Stimulated activated CD8-positive, alpha-beta memory T cell treated with anti-CD3 and anti-CD28 coated beads, Interleukin-4, amount 100 ng/mL, for 4 hours (primary cell): ENCODE data around the gene GTF3C4.

ENCODE experiments used
- DNase-seq, 2 donors: peaks; one replicate each; pipeline ENCODE4 v3.0.0-alpha.2; 2020; ENCODE audit warnings: low read depth in 2 of 2, low spot score in 1 of 2

Gene GTF3C4

GRCh38 chr9:132647355-132647754, 22.9 kb upstream of the GTF3C4 start:
- DNase-seq, result no peak

- DNase-seq, result no peak
These were observed 22.5 kb upstream of the GTF3C4 start for GRCh38 chr9:132647806-132648205.

GRCh38 chr9:132648283-132648682, 22.0 kb upstream of the GTF3C4 start:
- no peak for DNase-seq

GRCh38 chr9:132648685-132649084, 21.6 kb upstream of the GTF3C4 start:
- DNase-seq, result no peak

GRCh38 chr9:132651259-132651658, 19.0 kb upstream of the GTF3C4 start:
- no peak for DNase-seq

- DNase-seq, result no peak
These were observed 14.0 kb upstream of the GTF3C4 start for GRCh38 chr9:132656299-132656698.

- no peak for DNase-seq
These were observed 7.9 kb upstream of the GTF3C4 start for GRCh38 chr9:132662152-132662945.

- no peak for DNase-seq
These were observed 7.1 kb upstream of the GTF3C4 start for GRCh38 chr9:132663117-132663516.

- no peak for DNase-seq
These were observed 6.4 kb upstream of the GTF3C4 start for GRCh38 chr9:132663851-132664250.

GRCh38 chr9:132669319-132669697, 956 bp upstream of the GTF3C4 start:
- DNase-seq, result no peak

GRCh38 chr9:132669698-132670456, 387 bp upstream of the GTF3C4 start, which contains the start of gene DDX31:
Gene DDX31 (minus strand): TSS chr9:132669983. CDS start chr9:132669934, 49 bp downstream.
- DNase-seq, result peak; percentile 72 to 80

GRCh38 chr9:132671620-132672412, 1.6 kb downstream of the GTF3C4 start:
- no peak for DNase-seq

GRCh38 chr9:132672413-132672690, 2.1 kb downstream of the GTF3C4 start:
- no peak for DNase-seq

- DNase-seq, result no peak
These were observed 3.1 kb downstream of the GTF3C4 start for GRCh38 chr9:132673355-132673754.

GRCh38 chr9:132674485-132674884, 4.2 kb downstream of the GTF3C4 start:
- no peak for DNase-seq

- DNase-seq, result no peak
These were observed 7.7 kb downstream of the GTF3C4 start for GRCh38 chr9:132677976-132678375.

- no peak for DNase-seq
These were observed 9.8 kb downstream of the GTF3C4 start for GRCh38 chr9:132679946-132680625.

- no peak for DNase-seq
These were observed 11.3 kb downstream of the GTF3C4 start for GRCh38 chr9:132681561-132681960.

- DNase-seq, result no peak
These were observed 13.6 kb downstream of the GTF3C4 start for GRCh38 chr9:132683873-132684272.

- DNase-seq, result no peak
These were observed 20.4 kb downstream of the GTF3C4 start for GRCh38 chr9:132690696-132691095.

GRCh38 chr9:132694144-132694543, 23.9 kb downstream of the GTF3C4 start:
- DNase-seq, result no peak
